ENCODE results near the gene USP2. TPM values are rescaled to one million over a fixed set of nuclear protein-coding genes. Genes with fewer than 3 reads are reported as not detected.

USP2 gene
- total RNA-seq, 1 donor from 2014 or later = 135 TPM

GRCh38 chr11:119372260-119373058 lies 9.0 kb downstream of the USP2 start:
- Histone ChIP-seq H3K27ac (replicated peaks) (peak overlapping the region; percentile 95), H3K4me1 (peaks cover 97% of the 10 kb centered on the region), H3K4me3 (peak overlapping the region; percentile 29), H3K27me3 (ENCODE audit: low read depth) (no peaks in the 10 kb centered on the region), H3K36me3 (no peaks in the 10 kb centered on the region), H3K9me3 (replicated peaks) (no peaks in the 10 kb centered on the region)
- TF ChIP-seq CTCF (IDR thresholded peaks at IDR 0.05; ENCODE audit: borderline replicate concordance) = no peak
- no peak for DNase-seq
- intact Hi-C loops (cut with micrococcal nuclease) = no loop called here

- Histone ChIP-seq H3K27ac (replicated peaks) (peak overlapping the region; percentile 95), H3K4me3 (peak overlapping the region; percentile 40), H3K9me3 (replicated peaks) (no peaks in the 10 kb centered on the region), H3K36me3 (no peaks in the 10 kb centered on the region), H3K4me1 (peaks cover 99% of the 10 kb centered on the region), H3K27me3 (ENCODE audit: low read depth) (no peaks in the 10 kb centered on the region)
- TF ChIP-seq CTCF (IDR thresholded peaks at IDR 0.05; ENCODE audit: borderline replicate concordance) = peak; percentile 37
- intact Hi-C loops (cut with micrococcal nuclease) = no loop called here
- no peak for DNase-seq
Observed at GRCh38 chr11:119371778-119372182, 9.7 kb downstream of the USP2 start.

GRCh38 chr11:119371067-119371601 lies 10.4 kb downstream of the USP2 start:
- no peak for TF ChIP-seq CTCF (IDR thresholded peaks at IDR 0.05; ENCODE audit: borderline replicate concordance)
- H3K4me3 ChIP-seq = peak overlapping the region; percentile 40
- H3K4me1 ChIP-seq = peaks cover 100% of the 10 kb centered on the region

GRCh38 chr11:119370486-119371046 lies 10.9 kb downstream of the USP2 start:
- peak; percentile 68 for DNase-seq
- Histone ChIP-seq H3K27me3 (ENCODE audit: low read depth) (peaks cover 1% of the 10 kb centered on the region), H3K4me1 (peaks cover 100% of the 10 kb centered on the region), H3K4me3 (peak overlapping the region; percentile 56), H3K27ac (replicated peaks) (peak overlapping the region; percentile 95), H3K9me3 (replicated peaks) (no peaks in the 10 kb centered on the region), H3K36me3 (no peaks in the 10 kb centered on the region)
- no peak for TF ChIP-seq CTCF (IDR thresholded peaks at IDR 0.05; ENCODE audit: borderline replicate concordance)
- intact Hi-C loops (cut with micrococcal nuclease) = no loop called here

More at GRCh38 chr11:119371067-119371601, 10.4 kb downstream of the USP2 start:
- H3K27ac ChIP-seq (replicated peaks) = peak overlapping the region; percentile 95
- no peaks in the 10 kb centered on the region for H3K36me3 ChIP-seq
- H3K27me3 ChIP-seq (ENCODE audit: low read depth) = no peaks in the 10 kb centered on the region
- intact Hi-C loops (cut with micrococcal nuclease) = no loop called here
- no peaks in the 10 kb centered on the region for H3K9me3 ChIP-seq (replicated peaks)
- DNase-seq = no peak

- H3K27ac ChIP-seq (replicated peaks) = peak overlapping the region; percentile 95
- H3K9me3 ChIP-seq (replicated peaks) = no peaks in the 10 kb centered on the region
- DNase-seq = peak; percentile 44
- TF ChIP-seq CTCF (IDR thresholded peaks at IDR 0.05; ENCODE audit: borderline replicate concordance) = no peak
- intact Hi-C loops (cut with micrococcal nuclease) = no loop called here
- H3K27me3 ChIP-seq (ENCODE audit: low read depth) = peaks cover 12% of the 10 kb centered on the region
- H3K36me3 ChIP-seq = no peaks in the 10 kb centered on the region
- peaks cover 98% of the 10 kb centered on the region for H3K4me1 ChIP-seq
- peak overlapping the region; percentile 56 for H3K4me3 ChIP-seq
Observed at GRCh38 chr11:119369132-119369925, 12.2 kb downstream of the USP2 start.
